Stimulated activated naive B cell treated with anti-CD40 and anti-IgM and Interleukin-4, amounts not matched to agents 10 μg/mL and 1 μg/mL and 100 μg/mL, for 72 hours (primary cell): ENCODE data around the gene USP6NL.

ENCODE experiments used
- ATAC-seq, 2 donors: fragments of 150-1000 bp; cut with Tn5 transposase; replicated peaks; 2 replicates each; pipeline ENCODE4 v1.10.0; 2021; ENCODE audit warnings: moderate library complexity in 1 of 2
- DNase-seq: peaks from one replicate; pipeline ENCODE4 v3.0.0; 2021
- H3K27ac Mint-ChIP-seq: one replicate; pipeline ENCODE4 v1.8.0; 2022; ENCODE audit warnings: mild to moderate bottlenecking, mixed read lengths
- H3K27me3 Mint-ChIP-seq, 2 donors: one replicate each; pipeline ENCODE4 v1.8.0; 2022; ENCODE audit warnings: mixed read lengths in 2 of 2
- H3K36me3 Mint-ChIP-seq, 2 donors: one replicate each; pipeline ENCODE4 v1.8.0; 2022; ENCODE audit warnings: mixed read lengths in 2 of 2, mild to moderate bottlenecking in 1 of 2
- H3K4me1 Mint-ChIP-seq, 2 donors: one replicate each; pipeline ENCODE4 v1.8.0; 2022; ENCODE audit warnings: mixed read lengths in 2 of 2, mild to moderate bottlenecking in 1 of 2
- H3K4me3 Mint-ChIP-seq, 2 donors: one replicate each; pipeline ENCODE4 v1.8.0; 2022; ENCODE audit warnings: mild to moderate bottlenecking in 2 of 2, mixed read lengths in 2 of 2, moderate library complexity in 1 of 2
- H3K9me3 Mint-ChIP-seq, 2 donors: one replicate each; pipeline ENCODE4 v1.8.0; 2022; ENCODE audit warnings: mixed read lengths in 2 of 2, mild to moderate bottlenecking in 1 of 2

USP6NL gene

GRCh38 chr10:11563936-11564335 is 47.5 kb downstream of the USP6NL start:
- H3K36me3 Mint-ChIP-seq = peaks cover 2 to 32% of the 10 kb centered on the region in 2 donors
- H3K4me3 Mint-ChIP-seq = no peak overlapping the region
- DNase-seq (no peak), ATAC-seq (no peak)
- no peak overlapping the region for H3K27ac Mint-ChIP-seq
- H3K27me3 Mint-ChIP-seq = no peaks in the 10 kb centered on the region
- peaks cover 4% of the 10 kb centered on the region in 2 donors for H3K9me3 Mint-ChIP-seq
- peaks cover 44 to 75% of the 10 kb centered on the region in 2 donors for H3K4me1 Mint-ChIP-seq

GRCh38 chr10:11562888-11563287 is 48.6 kb downstream of the USP6NL start:
- H3K4me3 Mint-ChIP-seq = no peak overlapping the region
- no peaks in the 10 kb centered on the region for H3K27me3 Mint-ChIP-seq
- DNase-seq (no peak), ATAC-seq (no peak)
- H3K4me1 Mint-ChIP-seq = peaks cover 49 to 78% of the 10 kb centered on the region in 2 donors
- H3K36me3 Mint-ChIP-seq = peaks cover 2 to 22% of the 10 kb centered on the region in 2 donors
- H3K9me3 Mint-ChIP-seq = peaks cover 0 to 4% of the 10 kb centered on the region in 2 donors
- no peak overlapping the region for H3K27ac Mint-ChIP-seq

GRCh38 chr10:11560076-11560709 is 51.3 kb downstream of the USP6NL start:
- H3K4me3 Mint-ChIP-seq = peak overlapping the region in 1 of 2 donors; percentile 25
- ATAC-seq (peak; percentile 96 to 97), DNase-seq (no peak)
- peaks cover 10 to 21% of the 10 kb centered on the region in 2 donors for H3K36me3 Mint-ChIP-seq
- peaks cover 54 to 84% of the 10 kb centered on the region in 2 donors for H3K4me1 Mint-ChIP-seq
- H3K9me3 Mint-ChIP-seq = peaks cover 7 to 11% of the 10 kb centered on the region in 2 donors
- H3K27me3 Mint-ChIP-seq = no peaks in the 10 kb centered on the region
- H3K27ac Mint-ChIP-seq = peak overlapping the region; percentile 59

GRCh38 chr10:11557967-11558366 is 53.5 kb downstream of the USP6NL start:
- Mint-ChIP-seq H3K27me3 (no peaks in the 10 kb centered on the region), H3K27ac (no peak overlapping the region), H3K4me1 (peaks cover 56 to 86% of the 10 kb centered on the region in 2 donors), H3K36me3 (peaks cover 18 to 24% of the 10 kb centered on the region in 2 donors), H3K9me3 (peaks cover 7 to 8% of the 10 kb centered on the region in 2 donors), H3K4me3 (no peak overlapping the region)
- ATAC-seq = no peak
- DNase-seq = no peak

- no peak for DNase-seq
- Mint-ChIP-seq H3K4me3 (no peak overlapping the region), H3K27ac (no peak overlapping the region), H3K9me3 (peaks cover 7 to 8% of the 10 kb centered on the region in 2 donors), H3K27me3 (no peaks in the 10 kb centered on the region), H3K36me3 (peaks cover 18 to 24% of the 10 kb centered on the region in 2 donors), H3K4me1 (peaks cover 59 to 91% of the 10 kb centered on the region in 2 donors)
- ATAC-seq = no peak
Measured at GRCh38 chr10:11557513-11557912, 53.9 kb downstream of the USP6NL start.

GRCh38 chr10:11555556-11555955 is 55.9 kb downstream of the USP6NL start:
- Mint-ChIP-seq H3K27me3 (no peaks in the 10 kb centered on the region), H3K36me3 (peaks cover 18 to 20% of the 10 kb centered on the region in 2 donors), H3K4me3 (no peak overlapping the region), H3K4me1 (peaks cover 58 to 82% of the 10 kb centered on the region in 2 donors), H3K9me3 (peaks cover 7 to 8% of the 10 kb centered on the region in 2 donors), H3K27ac (peak overlapping the region; percentile 1)
- DNase-seq (no peak), ATAC-seq (no peak)

GRCh38 chr10:11553773-11554381 is 57.6 kb downstream of the USP6NL start:
- DNase-seq = no peak
- H3K36me3 Mint-ChIP-seq = peaks cover 18 to 20% of the 10 kb centered on the region in 2 donors
- H3K27me3 Mint-ChIP-seq = no peaks in the 10 kb centered on the region
- peaks cover 56 to 78% of the 10 kb centered on the region in 2 donors for H3K4me1 Mint-ChIP-seq
- H3K4me3 Mint-ChIP-seq = peak overlapping the region; percentile 60 to 66
- peak; percentile 85 to 89 for ATAC-seq
- H3K9me3 Mint-ChIP-seq = peaks cover 7 to 8% of the 10 kb centered on the region in 2 donors
- H3K27ac Mint-ChIP-seq = peak overlapping the region; percentile 84

GRCh38 chr10:11551916-11552602 is 59.4 kb downstream of the USP6NL start:
- Mint-ChIP-seq H3K9me3 (peaks cover 7 to 8% of the 10 kb centered on the region in 2 donors), H3K36me3 (peaks cover 18 to 19% of the 10 kb centered on the region in 2 donors), H3K4me3 (peak overlapping the region in 1 of 2 donors; percentile 32), H3K27me3 (no peaks in the 10 kb centered on the region), H3K4me1 (peaks cover 52 to 74% of the 10 kb centered on the region in 2 donors), H3K27ac (peak overlapping the region; percentile 79)
- DNase-seq = no peak
- ATAC-seq = peak; percentile 66 to 74

GRCh38 chr10:11551104-11551503 is 60.3 kb downstream of the USP6NL start:
- ATAC-seq (no peak), DNase-seq (no peak)
- Mint-ChIP-seq H3K27ac (peak overlapping the region; percentile 37), H3K9me3 (peaks cover 7 to 8% of the 10 kb centered on the region in 2 donors), H3K4me3 (no peak overlapping the region), H3K36me3 (peaks cover 19 to 20% of the 10 kb centered on the region in 2 donors), H3K27me3 (no peaks in the 10 kb centered on the region), H3K4me1 (peaks cover 50 to 75% of the 10 kb centered on the region in 2 donors)

- H3K36me3 Mint-ChIP-seq = peaks cover 4 to 6% of the 10 kb centered on the region in 2 donors
- no peaks in the 10 kb centered on the region for H3K27me3 Mint-ChIP-seq
- no peaks in the 10 kb centered on the region for H3K9me3 Mint-ChIP-seq
- H3K27ac Mint-ChIP-seq = no peak overlapping the region
- H3K4me1 Mint-ChIP-seq = peaks cover 43 to 70% of the 10 kb centered on the region in 2 donors
- peak overlapping the region in 1 of 2 donors; percentile 2 for H3K4me3 Mint-ChIP-seq
- peak; percentile 27 to 39 for ATAC-seq
- no peak for DNase-seq
Measured at GRCh38 chr10:11548768-11549099, 62.7 kb downstream of the USP6NL start.

- no peaks in the 10 kb centered on the region for H3K9me3 Mint-ChIP-seq
- H3K36me3 Mint-ChIP-seq = peaks cover 3 to 5% of the 10 kb centered on the region in 2 donors
- ATAC-seq (no peak), DNase-seq (no peak)
- H3K27ac Mint-ChIP-seq = no peak overlapping the region
- H3K4me3 Mint-ChIP-seq = peak overlapping the region in 1 of 2 donors; percentile 2
- no peaks in the 10 kb centered on the region for H3K27me3 Mint-ChIP-seq
- H3K4me1 Mint-ChIP-seq = peaks cover 40 to 64% of the 10 kb centered on the region in 2 donors
Measured at GRCh38 chr10:11548065-11548767, 63.2 kb downstream of the USP6NL start.

GRCh38 chr10:11546581-11546980 is 64.9 kb downstream of the USP6NL start:
- Mint-ChIP-seq H3K27ac (no peak overlapping the region), H3K36me3 (peaks cover 3 to 5% of the 10 kb centered on the region in 2 donors), H3K4me1 (peaks cover 32 to 59% of the 10 kb centered on the region in 2 donors), H3K27me3 (no peaks in the 10 kb centered on the region), H3K9me3 (no peaks in the 10 kb centered on the region), H3K4me3 (no peak overlapping the region)
- ATAC-seq (no peak), DNase-seq (no peak)

GRCh38 chr10:11541296-11541695 is 70.2 kb downstream of the USP6NL start:
- Mint-ChIP-seq H3K27me3 (no peaks in the 10 kb centered on the region), H3K27ac (no peak overlapping the region), H3K36me3 (peaks cover 6% of the 10 kb centered on the region in 2 donors), H3K9me3 (peaks cover 3 to 5% of the 10 kb centered on the region in 2 donors), H3K4me3 (no peak overlapping the region), H3K4me1 (peaks cover 36 to 71% of the 10 kb centered on the region in 2 donors)
- no peak for DNase-seq
- no peak for ATAC-seq
